Measurements from ENCODE around the gene ESYT3.

ESYT3 gene

GRCh38 chr3:138472141-138472825 lies 37.9 kb downstream of the ESYT3 start:
- no peak overlapping the region for H3K4me2 ChIP-seq
- no peak overlapping the region for H2AFZ ChIP-seq (ENCODE audit: low read depth)
- H3K27me3 ChIP-seq (ENCODE audit: insufficient read depth, low read depth): no peaks in the 10 kb centered on the region
- H3K36me3 ChIP-seq (ENCODE audit: insufficient read depth): no peaks in the 10 kb centered on the region
- no peak overlapping the region for H3K27ac ChIP-seq
- H3K79me2 ChIP-seq (ENCODE audit: insufficient read depth, low read depth): no peaks in the 10 kb centered on the region
- H3K9ac ChIP-seq: no peak overlapping the region
- H4K20me1 ChIP-seq (ENCODE audit: insufficient read depth): no peaks in the 10 kb centered on the region
- no peak overlapping the region for H3K4me3 ChIP-seq (IDR thresholded peaks at IDR 0.05; ENCODE audit: insufficient read depth, low read depth, low read length)
- TF ChIP-seq CTCF (conservative IDR thresholded peaks at IDR 0.05; ENCODE audit: low read depth, low read length): no peak
- no peaks in the 10 kb centered on the region for H3K4me1 ChIP-seq (ENCODE audit: low read depth, poor library complexity, severe bottlenecking)

- Histone ChIP-seq H3K4me1 (ENCODE audit: low read depth, poor library complexity, severe bottlenecking) (no peaks in the 10 kb centered on the region), H2AFZ (ENCODE audit: low read depth) (no peak overlapping the region), H3K27me3 (ENCODE audit: insufficient read depth, low read depth) (no peaks in the 10 kb centered on the region), H4K20me1 (ENCODE audit: insufficient read depth) (no peaks in the 10 kb centered on the region), H3K27ac (no peak overlapping the region), H3K4me3 (IDR thresholded peaks at IDR 0.05; ENCODE audit: insufficient read depth, low read depth, low read length) (no peak overlapping the region), H3K79me2 (ENCODE audit: insufficient read depth, low read depth) (no peaks in the 10 kb centered on the region), H3K36me3 (ENCODE audit: insufficient read depth) (no peaks in the 10 kb centered on the region), H3K9ac (no peak overlapping the region), H3K4me2 (no peak overlapping the region)
- no peak for TF ChIP-seq CTCF (conservative IDR thresholded peaks at IDR 0.05; ENCODE audit: low read depth, low read length)
Observed at GRCh38 chr3:138473391-138473790, 39.0 kb downstream of the ESYT3 start.

GRCh38 chr3:138474163-138474562 lies 39.7 kb downstream of the ESYT3 start:
- Histone ChIP-seq H3K9ac (no peak overlapping the region), H3K36me3 (ENCODE audit: insufficient read depth) (no peaks in the 10 kb centered on the region), H2AFZ (ENCODE audit: low read depth) (no peak overlapping the region), H3K4me3 (IDR thresholded peaks at IDR 0.05; ENCODE audit: insufficient read depth, low read depth, low read length) (no peak overlapping the region), H4K20me1 (ENCODE audit: insufficient read depth) (no peaks in the 10 kb centered on the region), H3K4me1 (ENCODE audit: low read depth, poor library complexity, severe bottlenecking) (no peaks in the 10 kb centered on the region), H3K27me3 (ENCODE audit: insufficient read depth, low read depth) (no peaks in the 10 kb centered on the region), H3K79me2 (ENCODE audit: insufficient read depth, low read depth) (no peaks in the 10 kb centered on the region), H3K4me2 (no peak overlapping the region), H3K27ac (no peak overlapping the region)
- no peak for TF ChIP-seq CTCF (conservative IDR thresholded peaks at IDR 0.05; ENCODE audit: low read depth, low read length)

GRCh38 chr3:138476526-138476925 lies 42.1 kb downstream of the ESYT3 start:
- no peak overlapping the region for H3K9ac ChIP-seq
- H3K4me3 ChIP-seq (IDR thresholded peaks at IDR 0.05; ENCODE audit: insufficient read depth, low read depth, low read length): no peak overlapping the region
- H3K27me3 ChIP-seq (ENCODE audit: insufficient read depth, low read depth): no peaks in the 10 kb centered on the region
- H4K20me1 ChIP-seq (ENCODE audit: insufficient read depth): no peaks in the 10 kb centered on the region
- no peaks in the 10 kb centered on the region for H3K4me1 ChIP-seq (ENCODE audit: low read depth, poor library complexity, severe bottlenecking)
- H3K36me3 ChIP-seq (ENCODE audit: insufficient read depth): no peaks in the 10 kb centered on the region
- no peak for TF ChIP-seq CTCF (conservative IDR thresholded peaks at IDR 0.05; ENCODE audit: low read depth, low read length)
- H3K4me2 ChIP-seq: no peak overlapping the region
- H3K79me2 ChIP-seq (ENCODE audit: insufficient read depth, low read depth): no peaks in the 10 kb centered on the region
- H2AFZ ChIP-seq (ENCODE audit: low read depth): no peak overlapping the region
- no peak overlapping the region for H3K27ac ChIP-seq

Measured in KMS-11 (cell line).